ENCODE measurements around the gene MYDGF.
"Not testable (repeated sequence)": the region's sequence is repeated elsewhere in the genome, so short reads cannot be mapped to it uniquely, and the experiment has no call there.

MYDGF gene

DNA sequence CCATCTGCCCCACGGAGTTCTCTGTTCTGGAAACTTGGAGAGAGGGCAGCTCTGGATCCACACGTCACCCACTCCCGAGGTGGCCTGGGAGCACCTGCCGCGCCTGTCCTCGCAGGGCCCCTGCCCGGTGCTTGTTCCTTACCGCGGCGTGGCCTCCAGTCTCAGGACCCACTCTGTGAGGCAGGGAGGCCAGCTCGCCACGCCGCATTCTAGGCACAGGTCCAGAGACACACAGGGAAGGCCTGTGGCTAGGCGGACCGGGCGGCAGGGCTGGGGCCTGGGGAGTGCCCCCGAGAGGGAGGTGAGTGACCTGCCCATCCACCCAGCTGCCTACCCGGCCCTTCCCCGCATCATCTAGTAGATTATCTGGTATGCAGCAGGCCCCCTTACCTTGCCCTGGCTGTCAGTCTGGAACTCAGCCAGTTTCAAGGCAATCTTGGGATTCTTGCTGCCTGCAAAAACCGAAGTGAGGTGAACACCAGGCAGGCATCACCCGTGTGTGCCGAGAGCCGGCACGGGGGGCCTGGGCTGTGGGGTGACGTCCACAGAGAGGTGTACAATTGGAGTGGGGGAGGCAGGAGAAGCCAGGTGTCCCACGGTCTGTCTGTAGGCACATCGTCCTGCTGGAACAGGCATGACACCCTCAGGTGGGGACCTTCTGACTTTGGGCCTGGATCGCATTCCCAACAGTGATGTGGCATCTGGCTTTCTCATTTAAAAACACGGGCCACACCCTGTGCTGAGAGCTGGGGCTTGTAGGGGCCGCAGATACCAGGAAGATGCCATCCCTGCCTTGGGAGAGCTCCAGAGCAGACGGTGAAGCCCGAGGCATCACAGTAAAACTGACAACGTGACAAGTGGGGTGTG lies 29.9 kb upstream of the MYDGF start:
- DNase-seq, result no peak

- DNase-seq, result no peak
Measured at GRCh38 chr19:4697304-4697703, 27.2 kb upstream of the MYDGF start.

GRCh38 chr19:4695224-4695731 lies 25.1 kb upstream of the MYDGF start:
- DNase-seq, result no peak

DNA sequence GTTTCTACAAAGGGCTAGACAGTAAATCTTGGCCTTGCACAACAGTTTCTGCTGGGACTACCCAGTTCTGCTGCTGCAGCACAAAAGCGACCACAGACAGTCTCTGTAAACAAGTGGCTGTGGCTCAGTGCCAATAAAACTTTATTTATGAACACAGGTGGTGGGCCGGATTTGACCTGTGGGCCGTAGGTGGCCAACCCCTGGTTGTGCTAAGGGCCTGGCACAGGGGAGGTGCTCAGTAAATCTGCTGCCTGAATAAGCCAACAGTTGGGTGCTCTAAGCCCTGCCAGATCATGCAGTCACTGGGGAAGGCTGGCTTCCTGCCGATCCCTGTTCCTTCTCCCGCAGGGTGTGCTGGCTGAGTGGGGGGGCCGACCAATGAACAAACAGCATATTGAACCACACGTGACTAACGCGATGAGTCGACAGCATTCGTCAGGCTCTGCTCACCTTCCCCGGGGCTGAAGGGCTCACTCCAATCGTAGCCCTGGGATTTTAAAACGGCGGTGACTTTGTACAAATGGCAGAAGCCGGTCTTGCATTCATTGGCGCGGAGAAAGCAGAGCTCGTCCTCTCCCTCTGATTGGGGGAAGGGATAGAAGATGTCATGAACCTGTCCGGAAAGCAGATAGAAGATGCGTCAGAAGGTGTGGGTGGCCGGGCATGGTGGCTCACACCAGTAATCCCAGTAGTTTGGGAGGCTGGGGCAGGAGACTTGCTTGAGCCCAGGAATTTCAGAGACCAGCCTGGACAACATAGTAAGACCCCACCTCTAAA lies 24.3 kb upstream of the MYDGF start:
- DNase-seq, result no peak

GRCh38 chr19:4693471-4694121 lies 23.5 kb upstream of the MYDGF start:
- no peak for DNase-seq

GRCh38 chr19:4693078-4693350 lies 22.9 kb upstream of the MYDGF start:
- no peak for DNase-seq

GRCh38 chr19:4692251-4693077 lies 22.3 kb upstream of the MYDGF start:
- DNase-seq, result no peak

- DNase-seq, result no peak
Measured at GRCh38 chr19:4691373-4691772, 21.2 kb upstream of the MYDGF start.

DNA sequence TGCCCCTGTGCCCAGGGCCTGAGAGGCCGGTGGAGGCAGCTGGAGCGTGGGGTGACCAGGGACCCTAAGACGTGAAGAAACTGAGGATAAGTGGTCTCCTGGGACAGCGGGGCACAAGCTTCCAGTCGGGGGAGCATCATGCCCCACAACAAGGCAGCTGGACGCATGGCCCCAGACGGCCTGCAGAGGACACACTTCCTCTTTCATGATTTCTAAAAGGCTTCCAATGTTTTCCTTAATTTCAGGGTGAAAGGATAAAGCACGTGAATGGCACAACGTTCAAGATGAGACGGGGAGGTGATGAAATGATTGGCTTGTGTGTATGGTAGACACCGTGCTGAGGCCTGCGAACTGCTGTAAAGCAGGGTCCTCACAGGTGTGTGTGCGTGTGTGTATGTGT lies 20.2 kb upstream of the MYDGF start:
- DNase-seq, result no peak

- DNase-seq, result no peak
Measured at GRCh38 chr19:4689403-4689802, 19.3 kb upstream of the MYDGF start.

GRCh38 chr19:4688587-4688986 lies 18.4 kb upstream of the MYDGF start:
- no peak for DNase-seq

- no peak for DNase-seq
Measured at GRCh38 chr19:4687396-4687795, 17.3 kb upstream of the MYDGF start.

- no peak for DNase-seq
Measured at GRCh38 chr19:4686700-4687099, 16.6 kb upstream of the MYDGF start.

GRCh38 chr19:4684312-4685095 lies 14.4 kb upstream of the MYDGF start:
- DNase-seq, result no peak

- no peak for DNase-seq
Measured at GRCh38 chr19:4682417-4683200, 12.5 kb upstream of the MYDGF start.

DNA sequence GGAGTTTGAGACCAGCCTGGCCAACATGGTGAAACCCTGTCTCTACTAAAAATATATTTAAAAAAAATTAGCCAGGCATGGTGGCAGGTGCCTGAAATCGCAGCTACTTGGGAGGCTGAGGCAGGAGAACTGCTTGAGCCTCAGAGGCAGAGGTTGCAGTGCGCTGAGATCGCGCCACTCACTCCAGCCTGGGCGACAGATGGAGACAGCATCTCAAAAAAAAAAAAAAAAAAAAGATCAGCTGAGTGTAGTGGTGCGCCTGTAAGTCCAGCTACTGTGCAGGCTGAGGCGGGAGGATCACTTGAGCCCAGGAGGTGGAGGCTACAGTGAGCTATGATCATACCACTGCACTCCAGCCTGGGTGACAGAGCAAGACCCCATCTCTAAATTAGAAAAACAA lies 9.9 kb upstream of the MYDGF start:
- not testable (repeated sequence) for DNase-seq

DNA sequence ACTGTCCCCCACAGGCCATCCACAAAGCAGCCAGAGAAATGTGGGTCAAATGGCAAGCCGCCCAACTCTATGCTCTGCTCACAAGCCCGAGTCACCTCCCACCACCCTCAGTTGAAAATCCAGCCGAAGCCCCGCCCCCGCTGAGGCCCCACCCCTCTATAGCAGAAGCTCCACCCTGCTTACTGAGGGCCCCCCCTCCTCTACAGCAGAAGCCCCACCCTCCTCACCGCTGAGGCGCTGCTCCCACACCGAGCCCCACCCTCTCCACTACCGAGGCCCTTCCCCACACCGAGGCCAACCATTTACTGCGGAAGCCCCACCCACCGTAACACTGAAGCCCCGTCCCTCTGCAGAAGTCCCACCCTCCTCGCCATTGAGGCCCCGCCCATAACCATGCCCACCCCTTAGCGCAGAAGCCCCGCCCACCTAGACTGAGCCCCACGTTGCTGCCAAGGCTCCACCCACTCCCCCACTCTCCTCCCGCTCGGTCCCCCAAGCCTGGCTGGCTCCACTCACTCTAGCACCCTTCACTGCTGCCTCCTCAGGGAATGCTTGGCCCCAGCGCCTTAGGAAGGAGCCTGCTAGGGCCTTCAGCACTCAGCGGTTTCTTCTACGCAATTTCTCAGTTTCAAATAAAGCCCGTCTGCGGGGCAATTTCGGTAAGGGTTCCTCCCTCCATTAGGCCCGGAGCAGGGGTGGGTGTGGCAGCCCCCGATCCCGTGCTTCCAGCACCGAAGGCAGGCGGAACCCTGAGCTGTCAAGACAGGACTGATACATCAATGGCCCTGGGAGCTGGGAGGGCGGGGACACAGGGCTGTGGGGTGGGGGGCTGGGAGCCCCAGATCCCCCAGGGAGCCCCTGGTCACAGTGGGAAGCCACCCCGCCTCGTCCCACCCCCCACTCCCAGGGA lies 9.0 kb upstream of the MYDGF start:
- DNase-seq, result peak; percentile 22

- peak; percentile 26 for DNase-seq
Measured at GRCh38 chr19:4676955-4677731, 7.0 kb upstream of the MYDGF start.

GRCh38 chr19:4675346-4675745 lies 5.2 kb upstream of the MYDGF start:
- DNase-seq, result no peak

Measured in CD4-positive, alpha-beta T cell treated with Interleukin-21 for 1 hour (primary cell).